Measurements from ENCODE around the gene SLC39A11. TPM values are rescaled to one million over a fixed set of nuclear protein-coding genes. Genes with fewer than 3 reads are reported as not detected.

The SLC39A11 gene
- total RNA-seq, 1 experiment from 2014 or later = 15.2 TPM

GRCh38 chr17:72759301-72759700 is 333.2 kb downstream of the SLC39A11 start:
- peaks cover 11% of the 10 kb centered on the region; the same call in 1 of the 2 replicates for H3K27me3 ChIP-seq (ENCODE audit: insufficient read depth, low read length)
- H2BK12ac ChIP-seq (ENCODE audit: insufficient read length, low read depth, low read length) = no peak overlapping the region
- Mint-ChIP-seq H3K27ac (no peak overlapping the region), H3K4me3 (no peak overlapping the region), H3K36me3 (ENCODE audit: insufficient read depth in 1 of 3, low read depth in 3 of 3) (peaks cover 0 to 2% (median 0%) of the 10 kb centered on the region in 3 experiments; a peak in 2 of 7 replicates), H3K9me3 (peaks cover 3% of the 10 kb centered on the region in 2 experiments; a peak in 3 of 5 replicates), H3K27me3 (ENCODE audit: low read depth) (peaks cover 48% of the 10 kb centered on the region), H3K4me1 (peaks cover 4 to 6% of the 10 kb centered on the region in 2 experiments)
- H3K27ac ChIP-seq (ENCODE audit: insufficient read length, low read depth, low read length) = no peak overlapping the region
- no peak overlapping the region for H4K8ac ChIP-seq (replicated peaks; ENCODE audit: insufficient read length, low read depth, low read length)
- no peak overlapping the region for H2BK5ac ChIP-seq (ENCODE audit: insufficient read length, low read length)
- no peak overlapping the region for H3K14ac ChIP-seq (ENCODE audit: insufficient read depth, low read length)
- H4K20me1 ChIP-seq (ENCODE audit: control insufficient read depth, insufficient read depth, insufficient read length) = no peaks in the 10 kb centered on the region
- H3K4ac ChIP-seq (ENCODE audit: low read depth, low read length) = no peak overlapping the region
- no peak overlapping the region for H2AFZ ChIP-seq (ENCODE audit: low read length)
- H3K79me1 ChIP-seq (ENCODE audit: insufficient read depth, low read depth, low read length, poor library complexity, severe bottlenecking) = no peaks in the 10 kb centered on the region
- H2BK120ac ChIP-seq (ENCODE audit: low read depth, low read length, poor library complexity, severe bottlenecking) = no peak overlapping the region
- no peak overlapping the region for H3K9ac ChIP-seq (ENCODE audit: extremely low read depth, insufficient read length, low read length)
- H2BK15ac ChIP-seq (ENCODE audit: low read depth, low read length) = no peak overlapping the region
- WGBS (ENCODE audit: extremely low coverage, insufficient read length, low lambda C conversion rate) = no CpG with 5 or more reads among the region's 2 CpGs
- H3K23ac ChIP-seq (ENCODE audit: insufficient read length, low read depth, low read length) = no peak overlapping the region
- H3K18ac ChIP-seq (ENCODE audit: insufficient read length, low read depth, low read length) = no peak overlapping the region
- no peak overlapping the region for H2BK20ac ChIP-seq (ENCODE audit: low read depth, low read length, poor library complexity, severe bottlenecking)
- no peaks in the 10 kb centered on the region for H3K4me1 ChIP-seq (ENCODE audit: insufficient read depth, low read length)
- H3K9me3 ChIP-seq (ENCODE audit: control insufficient read depth, low read depth, low read length) = no peaks in the 10 kb centered on the region
- no peak overlapping the region for H2AK5ac ChIP-seq (ENCODE audit: insufficient read length, low read length)
- no peak overlapping the region for H3T11ph ChIP-seq (ENCODE audit: low read length)
- H4K91ac ChIP-seq (ENCODE audit: insufficient read length, low read depth, low read length) = no peak overlapping the region
- no peak overlapping the region for H4K5ac ChIP-seq (ENCODE audit: insufficient read length, low read depth, low read length)
- H3K23me2 ChIP-seq (ENCODE audit: insufficient read length, low read depth, low read length, poor library complexity, severe bottlenecking) = no peaks in the 10 kb centered on the region
- DNase-seq = no peak
- H3K4me2 ChIP-seq (ENCODE audit: insufficient read depth, insufficient read length, low read length) = no peak overlapping the region
- no peaks in the 10 kb centered on the region for H3K79me2 ChIP-seq (ENCODE audit: insufficient read depth, low read length)
- no peak overlapping the region for H3K56ac ChIP-seq (ENCODE audit: insufficient read length, low read depth, low read length)
- no peak for TF ChIP-seq CTCF (conservative IDR thresholded peaks at IDR 0.05)
